HG02642 (cell line): ENCODE measurements around the gene BCOR.
A peak's percentile ranks its signal among the peaks of the same experiment; 100 is the strongest.

Experiments
- ATAC-seq: cut with Tn5 transposase; IDR thresholded peaks from one replicate; pipeline ENCODE4 v1.9.1; 2021; ENCODE audit warnings: mild to moderate bottlenecking; ENCODE audit not compliant: unreplicated experiment, poor library complexity

The BCOR gene

GRCh38 chrX:40039887-40040286 is 57.9 kb downstream of the BCOR start:
- no peak for ATAC-seq

GRCh38 chrX:40037367-40037766 is 60.4 kb downstream of the BCOR start:
- no peak for ATAC-seq

GRCh38 chrX:40035726-40036125 is 62.0 kb downstream of the BCOR start:
- ATAC-seq = no peak

GRCh38 chrX:40031911-40032310 is 65.8 kb downstream of the BCOR start:
- ATAC-seq = no peak

- ATAC-seq = no peak
Measured at GRCh38 chrX:40030205-40030604, 67.6 kb downstream of the BCOR start.

- no peak for ATAC-seq
Measured at GRCh38 chrX:40022421-40022820, 75.3 kb downstream of the BCOR start.

GRCh38 chrX:40021647-40022046 is 76.1 kb downstream of the BCOR start:
- ATAC-seq = no peak

- no peak for ATAC-seq
Measured at GRCh38 chrX:40019541-40019940, 78.2 kb downstream of the BCOR start.

- ATAC-seq = no peak
Measured at GRCh38 chrX:40018041-40018440, 79.7 kb downstream of the BCOR start.

- no peak for ATAC-seq
Measured at GRCh38 chrX:40016749-40017148, 81.0 kb downstream of the BCOR start.

- ATAC-seq = no peak
Measured at GRCh38 chrX:40015693-40016092, 82.1 kb downstream of the BCOR start.

- peak; percentile 39 for ATAC-seq
Measured at GRCh38 chrX:40013266-40014195, 84.2 kb downstream of the BCOR start.

- ATAC-seq = peak; percentile 46
Measured at GRCh38 chrX:40012868-40013265, 84.9 kb downstream of the BCOR start.

GRCh38 chrX:40012039-40012867 is 85.5 kb downstream of the BCOR start:
- ATAC-seq = peak; percentile 23

- ATAC-seq = no peak
Measured at GRCh38 chrX:40011322-40012038, 86.3 kb downstream of the BCOR start.

GRCh38 chrX:40010550-40011321 is 87.0 kb downstream of the BCOR start:
- no peak for ATAC-seq

- ATAC-seq = no peak
Measured at GRCh38 chrX:40009890-40010289, 87.9 kb downstream of the BCOR start.

- no peak for ATAC-seq
Measured at GRCh38 chrX:40009462-40009851, 88.3 kb downstream of the BCOR start.

- ATAC-seq = no peak
Measured at GRCh38 chrX:40008791-40009461, 88.8 kb downstream of the BCOR start.
